SK-N-SH (cell line): ENCODE measurements around the gene TRIM66. TPM values are rescaled to one million over a fixed set of nuclear protein-coding genes. Genes with fewer than 3 reads are reported as not detected.

Source experiments
- CTCF ChIA-PET: fragments of 300-600, 350-600 bp; formaldehyde crosslinking; extraction: SDS; loops from one replicate; lab custom pipeline; 2021; lab: Yijun Ruan, JAX
- POLR2A ChIA-PET: fragments of 350-600 bp; sonication (Branson Sonifier 250); formaldehyde crosslinking; extraction: SDS; loops from one replicate; lab custom pipeline; 2020; ENCODE audit warnings: antibody characterized with exemption, inconsistent platforms; lab: Yijun Ruan, JAX
- DNase-seq: peaks from one replicate; pipeline ENCODE4 v3.0.0; 2012
- H2AFZ ChIP-seq: fragments of 200-600 bp; sonication (generic); 2 replicates; pipeline ENCODE4 v1.8.1; 2016; ENCODE audit warnings: antibody characterized with exemption, mild to moderate bottlenecking, low read depth
- H3F3A ChIP-seq: fragments of 200-600 bp; sonication (generic); replicated peaks from 2 replicates; pipeline ENCODE3; 2016; ENCODE audit warnings: antibody characterized with exemption, mild to moderate bottlenecking; ENCODE audit not compliant: insufficient read depth
- H3K27ac ChIP-seq, 2 experiments: fragments of 200-500 bp in 1 of 2; fragments of 200-600 bp in 1 of 2; sonication (Bioruptor generic) in 1 of 2; sonication (generic), shearing (Covaris generic) in 1 of 2; 2 replicates each; pipeline versions ENCODE4 v1.5.1 to v1.6.1; 2014 to 2016; ENCODE audit warnings: low read depth in 2 of 2, inconsistent platforms in 1 of 2, low read length in 1 of 2, mild to moderate bottlenecking in 1 of 2, mixed read lengths in 1 of 2
- H3K27me3 ChIP-seq: fragments of 200-600 bp; sonication (generic), shearing (Covaris generic); 2 replicates; pipeline ENCODE4 v1.6.1; 2016; ENCODE audit warnings: mixed run types; ENCODE audit not compliant: insufficient read depth
- H3K36me3 ChIP-seq, 2 experiments: fragments of 200-500 bp in 1 of 2; fragments of 200-600 bp in 1 of 2; sonication (Bioruptor generic) in 1 of 2; sonication (generic) in 1 of 2; replicated peaks in 1 of 2; 2 replicates each; pipeline versions ENCODE3 to v1.5.1; 2014 to 2016; ENCODE audit warnings: low read length in 1 of 2, mild to moderate bottlenecking in 1 of 2; ENCODE audit not compliant: insufficient read depth in 2 of 2, control insufficient read depth in 1 of 2
- H3K4me1 ChIP-seq, 2 experiments: fragments of 200-500 bp in 1 of 2; fragments of 200-600 bp in 1 of 2; sonication (Bioruptor generic) in 1 of 2; sonication (generic), shearing (Covaris generic) in 1 of 2; 2 replicates each; pipeline versions ENCODE4 v1.5.1 to v1.6.1; 2014 to 2016; ENCODE audit warnings: low read depth in 1 of 2, low read length in 1 of 2, mixed run types in 1 of 2; ENCODE audit not compliant: insufficient read depth in 2 of 2, control insufficient read depth in 1 of 2
- H3K4me2 ChIP-seq: fragments of 200-600 bp; sonication (generic), shearing (Covaris generic); 2 replicates; pipeline ENCODE4 v1.6.1; 2017; ENCODE audit warnings: mixed run types
- H3K4me3 ChIP-seq, 2 experiments: fragments of 200-500 bp in 1 of 2; fragments of 200-600 bp in 1 of 2; sonication (Bioruptor generic) in 1 of 2; sonication (generic), shearing (Covaris generic) in 1 of 2; 2 replicates each; pipeline versions ENCODE4 v1.5.1 to v1.8.1; 2014 to 2016; ENCODE audit warnings: low read depth in 2 of 2, inconsistent platforms in 1 of 2, low read length in 1 of 2, mild to moderate bottlenecking in 1 of 2, mixed read lengths in 1 of 2, moderate library complexity in 1 of 2
- H3K79me2 ChIP-seq: fragments of 200-600 bp; sonication (generic); 2 replicates; pipeline ENCODE4 v1.8.1; 2017; ENCODE audit warnings: mild to moderate bottlenecking; ENCODE audit not compliant: insufficient read depth
- H3K9ac ChIP-seq: fragments of 200-600 bp; sonication (generic); 2 replicates; pipeline ENCODE4 v1.6.1; 2017; ENCODE audit warnings: mixed run types
- H3K9me2 ChIP-seq: fragments of 200-600 bp; sonication (generic); 2 replicates; pipeline ENCODE4 v1.6.1; 2017; ENCODE audit warnings: mixed run types
- H3K9me3 ChIP-seq: fragments of 200-600 bp; sonication (generic); 2 replicates; pipeline ENCODE4 v1.6.1; 2017; ENCODE audit warnings: mixed run types, mild to moderate bottlenecking, moderate library complexity
- H4K20me1 ChIP-seq: fragments of 200-600 bp; sonication (generic); 2 replicates; pipeline ENCODE4 v1.6.1; 2017; ENCODE audit warnings: mild to moderate bottlenecking, mixed run types; ENCODE audit not compliant: insufficient read depth
- CHD2 ChIP-seq: fragments of 150-350 bp; IDR thresholded peaks from 2 replicates; pipeline ENCODE4 v1.6.1; 2018; ENCODE audit warnings: low read length; ENCODE audit not compliant: partially characterized antibody
- FOXJ3 ChIP-seq: sonication (generic); formaldehyde crosslinking; IDR thresholded peaks from 2 replicates; pipeline ENCODE4 v1.5.1; 2020; ENCODE audit warnings: mild to moderate bottlenecking, missing genetic modification reagents
- FOXM1 ChIP-seq: IDR thresholded peaks from 2 replicates; pipeline ENCODE4 v1.4.0; 2012; ENCODE audit warnings: low read depth, mild to moderate bottlenecking
- GABPA ChIP-seq: IDR thresholded peaks from 2 replicates; pipeline ENCODE4 v1.4.0; 2012; ENCODE audit warnings: low read depth, mild to moderate bottlenecking
- GATA2 ChIP-seq: sonication (generic); formaldehyde crosslinking; IDR thresholded peaks from 2 replicates; pipeline ENCODE4 v1.5.0; 2020; ENCODE audit warnings: mild to moderate bottlenecking, missing genetic modification reagents
- IRF3 ChIP-seq: fragments of 150-350 bp; IDR thresholded peaks from 2 replicates; pipeline ENCODE4 v1.6.1; 2016; ENCODE audit warnings: mild to moderate bottlenecking, low read depth, low read length
- JUND ChIP-seq: IDR thresholded peaks from 2 replicates; pipeline ENCODE4 v1.4.0; 2012
- NFIC ChIP-seq: IDR thresholded peaks from 2 replicates; pipeline ENCODE4 v1.4.0; 2012; ENCODE audit warnings: borderline replicate concordance
- NRF1 ChIP-seq: IDR thresholded peaks from 2 replicates; pipeline ENCODE4 v1.6.1; 2012; ENCODE audit warnings: low read depth, mild to moderate bottlenecking, low read length
- PBX3 ChIP-seq: IDR thresholded peaks from 2 replicates; pipeline ENCODE4; 2012
- RFX5 ChIP-seq: IDR thresholded peaks from 2 replicates; pipeline ENCODE4 v1.6.1; 2012; ENCODE audit warnings: mild to moderate bottlenecking, improper control_type of control experiment, low read length
- RXRA ChIP-seq: IDR thresholded peaks from 2 replicates; pipeline ENCODE4 v1.4.0; 2012; ENCODE audit warnings: low read depth, mild to moderate bottlenecking, borderline replicate concordance
- TCF12 ChIP-seq: IDR thresholded peaks from 2 replicates; pipeline ENCODE4 v1.4.0; 2012
- TEAD4 ChIP-seq: IDR thresholded peaks from 2 replicates; pipeline ENCODE4 v1.4.0; 2012; ENCODE audit warnings: mild to moderate bottlenecking, borderline replicate concordance; ENCODE audit not compliant: insufficient read depth
- USF1 ChIP-seq: IDR thresholded peaks from 2 replicates; pipeline ENCODE4 v1.4.0; 2012; ENCODE audit warnings: low read depth, borderline replicate concordance
- USF2 ChIP-seq: fragments of 150-350 bp; IDR thresholded peaks from 2 replicates; pipeline ENCODE4 v1.6.1; 2017; ENCODE audit warnings: antibody characterized with exemption, low read length, low read depth, borderline replicate concordance
- ZBTB33 ChIP-seq: IDR thresholded peaks from 2 replicates; pipeline ENCODE4 v1.4.0; 2012; ENCODE audit warnings: low read depth, borderline replicate concordance
- WGBS: methylation state at CpG from one replicate; pipeline ENCODE4 v1.1.6; 2017; ENCODE audit warnings: low lambda C conversion rate; 5-methylcytosine and 5-hydroxymethylcytosine counted together
- polyA plus RNA-seq, 3 experiments: library from polyadenylated mRNA; depleted of rRNA; stranded (reverse); fragments of >200 nt; gene quantifications; 2 replicates each; pipeline ENCODE4 v1.2.3, GENCODE V29; 2012

The TRIM66 gene
- polyA plus RNA-seq, 1 of the 3 experiments (the other 2 are of a cell fraction), result 6.4 TPM

GRCh38 chr11:8729837-8730696 lies 47.6 kb upstream of the TRIM66 start:
- DNase-seq, result no peak
- no peak overlapping the region for H3K4me2 ChIP-seq
- TF ChIP-seq RXRA, result no peak
- no peak for TF ChIP-seq IRF3
- TF ChIP-seq FOXM1, result no peak
- no peak for TF ChIP-seq TCF12
- no peak for TF ChIP-seq GABPA
- TF ChIP-seq RFX5, result no peak
- TF ChIP-seq USF2, result no peak
- H3K79me2 ChIP-seq, result peaks cover 8% of the 10 kb centered on the region; the same call in 1 of the 2 replicates
- H3K27me3 ChIP-seq, result no peaks in the 10 kb centered on the region
- peaks cover 6 to 37% of the 10 kb centered on the region in 2 experiments; a peak in 3 of 4 replicates for H3K4me1 ChIP-seq
- peaks cover 5 to 11% of the 10 kb centered on the region in 2 experiments for H3K36me3 ChIP-seq
- no peaks in the 10 kb centered on the region for H3K9me2 ChIP-seq
- 98% methylated on average over 21 of the region's 38 CpGs for whole genome bisulfite sequencing
- POLR2A ChIA-PET, result no interaction called here
- no peak overlapping the region for H3K27ac ChIP-seq
- no peaks in the 10 kb centered on the region for H3K9me3 ChIP-seq
- no peak overlapping the region for H3K9ac ChIP-seq
- no peak overlapping the region for H3K4me3 ChIP-seq
- H4K20me1 ChIP-seq, result no peaks in the 10 kb centered on the region; the same call in 1 of the 2 replicates
- CTCF ChIA-PET, result interaction anchor here (0.7 kb wide), 1 partner anchor 892 kb away, joined by 3 read pairs; no protein-coding TSS in a partner anchor
- no peak overlapping the region for H2AFZ ChIP-seq
- peaks cover 34% of the 10 kb centered on the region for H3F3A ChIP-seq

- H3K9me2 ChIP-seq, result no peaks in the 10 kb centered on the region
- CTCF ChIA-PET, result no interaction called here
- peak overlapping the region in 1 of 2 experiments; percentile 48; a peak in 1 of 4 replicates for H3K27ac ChIP-seq
- H3K9me3 ChIP-seq, result no peaks in the 10 kb centered on the region
- no peak overlapping the region for H2AFZ ChIP-seq
- H3K79me2 ChIP-seq, result peaks cover 18% of the 10 kb centered on the region; the same call in 1 of the 2 replicates
- H4K20me1 ChIP-seq, result no peaks in the 10 kb centered on the region; the same call in 1 of the 2 replicates
- peak overlapping the region; percentile 50; the same call in 1 of the 2 replicates for H3K4me2 ChIP-seq
- peaks cover 34% of the 10 kb centered on the region for H3F3A ChIP-seq
- 97% methylated on average over 6 of the region's 6 CpGs for WGBS
- DNase-seq, result no peak
- no peak overlapping the region for H3K4me3 ChIP-seq
- POLR2A ChIA-PET, result no interaction called here
- no peaks in the 10 kb centered on the region for H3K27me3 ChIP-seq
- H3K9ac ChIP-seq, result no peak overlapping the region
- H3K36me3 ChIP-seq, result peaks cover 7 to 13% of the 10 kb centered on the region in 2 experiments
- peaks cover 6 to 37% of the 10 kb centered on the region in 2 experiments; a peak in 3 of 4 replicates for H3K4me1 ChIP-seq
- TF ChIP-seq FOXJ3 (CRISPR knock-in tag) (no peak), TEAD4 (no peak), GATA2 (CRISPR knock-in tag) (no peak), RXRA (no peak), PBX3 (no peak), ZBTB33 (no peak), NFIC (no peak), JUND (no peak), NRF1 (no peak), CHD2 (no peak), FOXM1 (no peak), IRF3 (no peak), USF1 (no peak), GABPA (no peak)
These were observed 46.6 kb upstream of the TRIM66 start for GRCh38 chr11:8729067-8729466.
